Heart right ventricle (tissue), 16 donors: Measurements from ENCODE around the gene STARD10. TPM values are rescaled to one million over a fixed set of nuclear protein-coding genes. Genes with fewer than 3 reads are reported as not detected.

Experiments used
- ATAC-seq, 8 donors: fragments of 200-7000 bp; cut with Tn5 transposase; one replicate each; pipeline ENCODE4 v1.9.1; 2020; ENCODE audit warnings: mild to moderate bottlenecking in 8 of 8, moderate library complexity in 8 of 8, moderate number of reproducible peaks in 1 of 8
- DNase-seq, 2 donors: peaks; one replicate each; pipeline ENCODE4 v3.0.0-alpha.2; 2020
- H3K27ac ChIP-seq, 10 donors: fragments of 200-600 bp; sonication (generic) in 2 of 10; one replicate each; pipeline versions ENCODE4 v1.5.0 to v1.8.0; 2020 to 2022; ENCODE audit warnings: mild to moderate bottlenecking in 3 of 10
- H3K27me3 ChIP-seq, 7 donors: fragments of 200-600 bp; one replicate each; pipeline ENCODE4 v1.8.0; 2021 to 2022; ENCODE audit warnings: mild to moderate bottlenecking in 2 of 7
- H3K36me3 ChIP-seq, 9 donors: fragments of 200-600 bp; sonication (generic) in 1 of 9; one replicate each; pipeline versions ENCODE4 v1.5.0 to v1.8.0; 2020 to 2022; ENCODE audit warnings: mild to moderate bottlenecking in 2 of 9
- H3K4me1 ChIP-seq, 9 donors: fragments of 200-600 bp; sonication (generic) in 1 of 9; one replicate each; pipeline versions ENCODE4 v1.5.0 to v1.8.0; 2020 to 2022; ENCODE audit warnings: mild to moderate bottlenecking in 4 of 9
- H3K4me3 ChIP-seq, 10 donors: fragments of 200-600 bp; sonication (generic) in 2 of 10; one replicate each; pipeline versions ENCODE4 v1.5.0 to v1.8.0; 2020 to 2022; ENCODE audit warnings: mild to moderate bottlenecking in 7 of 10, moderate library complexity in 2 of 10
- H3K9me3 ChIP-seq, 11 donors: fragments of 200-600 bp in 10 of 11; sonication (generic) in 2 of 11; one replicate each; pipeline versions ENCODE4 v1.5.0 to v1.8.0; 2013 to 2022; ENCODE audit warnings: mild to moderate bottlenecking in 2 of 11, control low read depth in 1 of 11, moderate library complexity in 1 of 11
- WGBS, 2 donors: extraction: QIAGEN DNeasy Blood & Tissue Kit; methylation state at CpG; one replicate each; pipeline ENCODE4 v1.1.7; 2013; ENCODE audit warnings: inconsistent platforms in 1 of 2; 5-methylcytosine and 5-hydroxymethylcytosine counted together
- intact Hi-C, 10 donors: fragments of 100-400 bp; cut with DNase I; formaldehyde crosslinking; loops; one replicate each; pipeline versions ENCODE4 v1.11.1 to v1.14.2; 2022
- polyA plus RNA-seq, 2 donors: library from polyadenylated mRNA; stranded (reverse); fragments of 200-250 nt; gene quantifications; one replicate each; pipeline ENCODE4 v1.2.3, GENCODE V29; 2013
- total RNA-seq, 10 donors: library from RNA; stranded (reverse); fragmentation: NEBNext Ultra II Directional in 3 of 10; extraction: Animal tissue kit (Norgen Biotek cat#: 25700) in 3 of 10; gene quantifications; one replicate each; pipeline versions ENCODE4 v1.2.1 to v1.2.4, GENCODE V29; 2021 to 2023
- TF ChIP-seq, protein P1 (sequence below), 9 donors: fragments of 200-600 bp; sonication (generic) in 2 of 9; IDR thresholded peaks; one replicate each; pipeline versions ENCODE4 v1.5.0 to v1.8.0; 2021 to 2022; ENCODE audit warnings: antibody characterized with exemption in 9 of 9, mild to moderate bottlenecking in 5 of 9, moderate library complexity in 1 of 9
- donor health status: Arrhythmogenic right ventricular cardiomyopathy.
- donor health status: ischemic (EF 13 %, LVEDD 7.1; RV severe dilation, severe dysfunction).
- donor health status: healthy with polysubstance abuse.
- donor health status: DM: no; HTN: yes; CAD: no.
- donor health status: DM: no; HTN: no; CAD: no.
- donor health status: ischemic (EF 25% LVEDD 6.9; RV normal size, moderate dysfunction).
- donor health status: ischemic (EF 25% LVEDD 5.7; RV mildly dilated, moderate dysfunction).
- donor health status: healthy.
- donor health status: DM: yes; HTN: yes; CAD: no.
- donor health status: Ischemic cardiomyopathy.
- donor health status: ischemic (EF 35%, LVEDD 5.7; RV mildly dilated, moderate dysfunction).
- donor health status: nonischemic (EF 11% LVEDD 7.7; RV severe dilation, severe dysfunction).
- donor health status: DM: yes; HTN: yes; CAD: no.
- donor health status: PGD.
- donor health status: ischemic (EF 29% LVEDD 5.4; RV normal size, mild dysfunction).
- donor health status: nonischemic (EF 23%, LVEDD 6.1; RV moderate dilation, normal function).

STARD10 gene
- total and polyA plus RNA-seq, 12 donors = 36.1 to 291 (median 51.3) TPM

GRCh38 chr11:72786305-72787215, 7.3 kb downstream of the STARD10 start:
- WGBS, 2 donors = 88 to 94% methylated on average over 8 of the region's 8 CpGs
- Histone ChIP-seq H3K4me1 (peaks cover 3 to 44% (median 18%) of the 10 kb centered on the region in 9 donors), H3K36me3 (no peaks in the 10 kb centered on the region), H3K4me3 (no peak overlapping the region), H3K27me3 (no peaks in the 10 kb centered on the region), H3K9me3 (no peaks in the 10 kb centered on the region), H3K27ac (peak overlapping the region in 1 of 10 donors; percentile 73)
- intact Hi-C loops = loop anchor here in 1 of 10 donors (10.0 kb wide), 1 partner anchor 62 kb away; no protein-coding TSS in a partner anchor
- DNase-seq (no peak), ATAC-seq (no peak)
- TF ChIP-seq, protein P1, sequence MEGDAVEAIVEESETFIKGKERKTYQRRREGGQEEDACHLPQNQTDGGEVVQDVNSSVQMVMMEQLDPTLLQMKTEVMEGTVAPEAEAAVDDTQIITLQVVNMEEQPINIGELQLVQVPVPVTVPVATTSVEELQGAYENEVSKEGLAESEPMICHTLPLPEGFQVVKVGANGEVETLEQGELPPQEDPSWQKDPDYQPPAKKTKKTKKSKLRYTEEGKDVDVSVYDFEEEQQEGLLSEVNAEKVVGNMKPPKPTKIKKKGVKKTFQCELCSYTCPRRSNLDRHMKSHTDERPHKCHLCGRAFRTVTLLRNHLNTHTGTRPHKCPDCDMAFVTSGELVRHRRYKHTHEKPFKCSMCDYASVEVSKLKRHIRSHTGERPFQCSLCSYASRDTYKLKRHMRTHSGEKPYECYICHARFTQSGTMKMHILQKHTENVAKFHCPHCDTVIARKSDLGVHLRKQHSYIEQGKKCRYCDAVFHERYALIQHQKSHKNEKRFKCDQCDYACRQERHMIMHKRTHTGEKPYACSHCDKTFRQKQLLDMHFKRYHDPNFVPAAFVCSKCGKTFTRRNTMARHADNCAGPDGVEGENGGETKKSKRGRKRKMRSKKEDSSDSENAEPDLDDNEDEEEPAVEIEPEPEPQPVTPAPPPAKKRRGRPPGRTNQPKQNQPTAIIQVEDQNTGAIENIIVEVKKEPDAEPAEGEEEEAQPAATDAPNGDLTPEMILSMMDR (IDR thresholded peaks at IDR 0.05) = no peak

DNA sequence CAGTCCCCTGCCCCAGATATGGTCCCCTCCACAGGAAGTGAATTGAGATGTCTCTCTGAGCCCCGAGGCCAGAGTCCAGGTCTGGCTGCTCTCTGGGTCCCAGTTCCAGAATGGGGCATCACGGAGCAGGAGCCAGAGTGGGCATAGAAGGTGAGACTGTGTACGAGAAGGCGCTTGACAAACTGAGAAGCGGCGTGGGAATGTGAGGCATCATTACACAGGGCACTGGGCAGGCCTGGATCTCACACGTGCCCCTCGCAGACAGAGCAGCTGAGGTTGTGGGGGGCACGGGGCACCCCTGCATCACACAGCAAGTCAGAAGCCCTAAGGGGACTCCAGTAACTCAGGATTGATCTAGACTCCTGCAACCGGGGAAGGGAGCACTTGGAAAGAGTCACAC, 9.2 kb downstream of the STARD10 start:
- intact Hi-C loops = loop anchor here in 1 of 10 donors (10.0 kb wide), 1 partner anchor 60 kb away; no protein-coding TSS in a partner anchor
- Histone ChIP-seq H3K36me3 (no peaks in the 10 kb centered on the region), H3K27ac (no peak overlapping the region), H3K4me1 (peaks cover 5 to 54% (median 27%) of the 10 kb centered on the region in 9 donors), H3K4me3 (no peak overlapping the region), H3K27me3 (peaks cover 0 to 8% (median 0%) of the 10 kb centered on the region in 7 donors), H3K9me3 (no peaks in the 10 kb centered on the region)
- ATAC-seq (no peak), DNase-seq (no peak)
- 88 to 89% methylated on average over 10 of the region's 10 CpGs for WGBS, 2 donors
- TF ChIP-seq, protein P1 (IDR thresholded peaks at IDR 0.05) = no peak

DNA sequence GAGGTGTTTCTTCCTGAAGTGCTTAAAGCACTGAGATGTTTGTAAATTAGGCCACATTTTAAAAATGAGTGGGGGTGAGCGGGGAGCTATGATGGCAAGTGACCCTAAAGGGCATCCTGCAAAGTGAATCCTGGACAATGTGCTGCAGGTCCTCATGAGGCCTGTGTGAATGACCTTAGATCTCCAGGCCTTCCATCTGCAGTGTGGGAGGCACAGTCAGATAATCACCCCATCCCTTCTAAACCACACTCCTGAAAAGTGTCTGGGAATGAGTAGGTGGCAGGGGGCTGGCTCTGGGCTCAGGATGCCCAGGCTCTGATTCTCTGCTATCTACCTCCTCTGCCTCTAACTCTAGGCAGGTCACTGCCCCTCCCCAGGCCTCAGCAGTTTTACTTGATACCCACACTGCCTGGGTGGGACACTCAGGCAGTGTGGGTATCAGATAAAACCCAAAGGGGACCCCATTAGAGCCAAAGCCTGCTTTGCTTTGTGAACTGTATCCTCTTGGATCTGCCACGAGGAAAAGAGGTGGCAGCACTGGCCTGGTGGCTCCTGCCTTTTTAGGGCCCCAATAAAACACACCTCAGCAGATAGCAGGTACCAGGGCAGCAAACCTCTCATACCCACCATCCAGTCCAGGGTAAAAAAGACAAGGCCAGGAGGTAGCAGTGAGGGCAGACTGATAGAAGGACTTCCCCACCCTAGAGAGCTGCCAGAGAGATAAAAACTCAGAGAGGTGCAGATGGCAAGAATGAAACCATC, 10.5 kb downstream of the STARD10 start:
- peaks cover 0 to 8% (median 0%) of the 10 kb centered on the region in 7 donors for H3K27me3 ChIP-seq
- H3K27ac ChIP-seq = no peak overlapping the region
- ATAC-seq (no peak), DNase-seq (no peak)
- TF ChIP-seq, protein P1 (IDR thresholded peaks at IDR 0.05) = no peak
- H3K36me3 ChIP-seq = no peaks in the 10 kb centered on the region
- H3K4me1 ChIP-seq = peaks cover 5 to 41% (median 21%) of the 10 kb centered on the region in 9 donors
- intact Hi-C loops = loop anchor here in 1 of 10 donors (10.0 kb wide), 1 partner anchor 59 kb away; no protein-coding TSS in a partner anchor
- no peaks in the 10 kb centered on the region for H3K9me3 ChIP-seq
- WGBS, 2 donors = 85 to 95% methylated on average over 2 of the region's 2 CpGs
- H3K4me3 ChIP-seq = no peak overlapping the region
